Uterus (tissue), 2 donors: Measurements from ENCODE around the gene LINGO4.

ENCODE experiments used
- POLR2A ChIP-seq, 2 donors: fragments of 450-650 bp; IDR thresholded peaks; one replicate each; pipeline ENCODE4 v1.6.1; 2016; ENCODE audit warnings: antibody characterized with exemption in 2 of 2, mild to moderate bottlenecking in 1 of 2, moderate library complexity in 1 of 2
- TF ChIP-seq, protein P1 (sequence below), 4 experiments: fragments of 200-600 bp in 2 of 4; fragments of 450-650 bp in 2 of 4; sonication (generic) in 2 of 4; IDR thresholded peaks; one replicate each; pipeline ENCODE4 v1.5.1; 2016 to 2019; ENCODE audit warnings: antibody characterized with exemption in 4 of 4, mild to moderate bottlenecking in 2 of 4, moderate library complexity in 1 of 4

DNA sequence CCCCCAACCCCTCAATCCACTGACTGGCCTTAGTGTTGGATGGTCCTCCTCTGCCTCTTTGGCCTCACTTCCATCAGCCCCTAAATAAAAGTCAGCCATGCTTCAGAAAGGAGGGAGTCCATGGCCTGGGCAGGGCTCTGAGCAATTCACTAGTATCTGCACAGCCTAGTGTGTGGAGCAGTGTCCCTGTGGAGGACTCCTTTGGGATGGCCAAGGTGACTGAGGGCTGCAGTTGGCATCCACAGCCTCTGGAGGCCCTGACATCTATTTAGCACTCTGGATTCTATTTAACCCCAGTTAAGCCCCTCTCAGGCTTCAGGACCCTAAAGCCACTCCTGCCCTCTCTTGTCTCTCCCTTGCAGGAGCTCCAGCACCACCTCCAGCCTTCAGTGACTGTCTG lies 44.7 kb upstream of the LINGO4 start:
- TF ChIP-seq, protein P1, sequence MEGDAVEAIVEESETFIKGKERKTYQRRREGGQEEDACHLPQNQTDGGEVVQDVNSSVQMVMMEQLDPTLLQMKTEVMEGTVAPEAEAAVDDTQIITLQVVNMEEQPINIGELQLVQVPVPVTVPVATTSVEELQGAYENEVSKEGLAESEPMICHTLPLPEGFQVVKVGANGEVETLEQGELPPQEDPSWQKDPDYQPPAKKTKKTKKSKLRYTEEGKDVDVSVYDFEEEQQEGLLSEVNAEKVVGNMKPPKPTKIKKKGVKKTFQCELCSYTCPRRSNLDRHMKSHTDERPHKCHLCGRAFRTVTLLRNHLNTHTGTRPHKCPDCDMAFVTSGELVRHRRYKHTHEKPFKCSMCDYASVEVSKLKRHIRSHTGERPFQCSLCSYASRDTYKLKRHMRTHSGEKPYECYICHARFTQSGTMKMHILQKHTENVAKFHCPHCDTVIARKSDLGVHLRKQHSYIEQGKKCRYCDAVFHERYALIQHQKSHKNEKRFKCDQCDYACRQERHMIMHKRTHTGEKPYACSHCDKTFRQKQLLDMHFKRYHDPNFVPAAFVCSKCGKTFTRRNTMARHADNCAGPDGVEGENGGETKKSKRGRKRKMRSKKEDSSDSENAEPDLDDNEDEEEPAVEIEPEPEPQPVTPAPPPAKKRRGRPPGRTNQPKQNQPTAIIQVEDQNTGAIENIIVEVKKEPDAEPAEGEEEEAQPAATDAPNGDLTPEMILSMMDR (IDR thresholded peaks at IDR 0.05) = no peak
- no peak for TF ChIP-seq POLR2A (IDR thresholded peaks at IDR 0.05)
